Measurements from ENCODE around the gene SERBP1. TPM values are rescaled to one million over a fixed set of nuclear protein-coding genes. Genes with fewer than 3 reads are reported as not detected.

The SERBP1 gene
- total and polyA plus RNA-seq, 2 of the 8 experiments (the other 6 are each of a cell fraction or from before 2014, with no cell fraction given): 229 to 536 TPM

- Histone ChIP-seq H2BK12ac (ENCODE audit: low read depth, low read length) (no peak overlapping the region), H3K79me1 (ENCODE audit: low read depth, low read length) (no peaks in the 10 kb centered on the region), H3K56ac (replicated peaks; ENCODE audit: insufficient read length, low read depth, low read length) (no peak overlapping the region), H4K8ac (ENCODE audit: extremely low read depth, insufficient read depth, low read length) (no peak overlapping the region), H3K18ac (ENCODE audit: extremely low read depth, low read length) (no peak overlapping the region), H3K4me2 (ENCODE audit: insufficient read depth in 1 of 2, low read depth in 2 of 2, low read length in 2 of 2) (peak overlapping the region; percentile 57 to 60), H3K36me3 (ENCODE audit: control insufficient read depth in 2 of 4, insufficient read depth in 4 of 4, low read length in 3 of 4) (no peaks in the 10 kb centered on the region), H3K9ac (replicated peaks in 1 of 4; ENCODE audit: extremely low read depth in 1 of 4, low read depth in 3 of 4, low read length in 3 of 4) (no peak overlapping the region), H3K23ac (ENCODE audit: insufficient read length) (no peak overlapping the region), H3K4ac (replicated peaks; ENCODE audit: insufficient read length, low read depth, low read length) (no peak overlapping the region), H2BK20ac (ENCODE audit: low read length) (no peak overlapping the region), H3K79me2 (ENCODE audit: control insufficient read depth in 1 of 2, insufficient read depth in 2 of 2, low read length in 2 of 2) (no peaks in the 10 kb centered on the region), H4K20me1 (replicated peaks in 1 of 2; ENCODE audit: control insufficient read depth in 1 of 2, insufficient read depth in 2 of 2, low read length in 2 of 2) (no peaks in the 10 kb centered on the region), H3K27ac (ENCODE audit: low read depth, low read length) (no peak overlapping the region; the same call in 1 of the 2 replicates), H3K9me3 (ENCODE audit: insufficient read depth in 2 of 2, low read depth in 1 of 2, low read length in 1 of 2) (no peaks in the 10 kb centered on the region), H2AFZ (ENCODE audit: low read length) (no peak overlapping the region), H2BK5ac (ENCODE audit: low read depth, low read length) (no peak overlapping the region), H4K5ac (ENCODE audit: insufficient read length, low read depth, low read length) (no peak overlapping the region), H3K4me1 (replicated peaks in 1 of 4; ENCODE audit: control insufficient read depth in 3 of 4, insufficient read depth in 4 of 4, low read length in 3 of 4) (peaks cover 3 to 27% (median 22%) of the 10 kb centered on the region in 4 experiments; a peak in 6 of 7 replicates), H2BK15ac (ENCODE audit: low read length) (no peak overlapping the region), H3K14ac (ENCODE audit: insufficient read length) (no peak overlapping the region), H3K4me3 (ENCODE audit: extremely low read depth in 1 of 4, insufficient read depth in 2 of 4, low read depth in 3 of 4, low read length in 4 of 4) (peak overlapping the region in 2 of 4 experiments; percentile 15 to 49; a peak in 3 of 8 replicates), H3K27me3 (replicated peaks in 1 of 4; ENCODE audit: control insufficient read depth in 3 of 4, extremely low read depth in 1 of 4, insufficient read depth in 3 of 4, low read length in 3 of 4) (no peaks in the 10 kb centered on the region), H2AK5ac (ENCODE audit: low read depth, low read length) (no peak overlapping the region), H4K91ac (replicated peaks; ENCODE audit: insufficient read length, low read length) (no peak overlapping the region), H3K23me2 (ENCODE audit: low read depth, low read length) (no peaks in the 10 kb centered on the region), H2BK120ac (replicated peaks; ENCODE audit: low read depth, low read length) (no peak overlapping the region)
- ChIA-PET CTCF (ENCODE audit: partially characterized antibody) (interaction anchor here (1.1 to 1.4 kb wide), 3 partner anchors 13 to 42 kb away, joined by 3 to 5 read pairs (median 4); no protein-coding TSS in a partner anchor), POLR2A (ENCODE audit: partially characterized antibody) (interaction anchor here (0.9 to 7.2 kb wide), 4 partner anchors 17 to 58 kb away, joined by 3 to 72 read pairs (median 4); partner anchors contain the start of gene SERBP1)
- DNase-seq (ENCODE audit: low read depth in 1 of 2, low spot score in 2 of 2) (no peak), FAIRE-seq (peak; percentile 63)
- WGBS, 2 experiments (ENCODE audit: extremely low coverage in 1 of 2, insufficient coverage in 1 of 2, insufficient read length in 1 of 2, insufficient replicate concordance in 2 of 2, low coverage in 1 of 2, low lambda C conversion rate in 2 of 2, missing lambda C conversion rate in 1 of 2): 0% methylated on average over 1 of the region's 1 CpG; no CpG with 5 or more reads in 1 of the 2 experiments
- TF ChIP-seq EGR1 (IDR thresholded peaks at IDR 0.05; ENCODE audit: borderline replicate concordance, low read depth, low read length): no peak
Observed at GRCh38 chr1:67458663-67459062, 28.5 kb upstream of the SERBP1 start.
